LNCAP (cell line): ENCODE measurements around the gene TAL1.

Source experiments
- TF ChIP-seq, protein P1 (sequence below): fragments of 450-650 bp; IDR thresholded peaks from 2 replicates; pipeline ENCODE4 v1.5.1; 2017; ENCODE audit warnings: mild to moderate bottlenecking

The TAL1 gene

DNA sequence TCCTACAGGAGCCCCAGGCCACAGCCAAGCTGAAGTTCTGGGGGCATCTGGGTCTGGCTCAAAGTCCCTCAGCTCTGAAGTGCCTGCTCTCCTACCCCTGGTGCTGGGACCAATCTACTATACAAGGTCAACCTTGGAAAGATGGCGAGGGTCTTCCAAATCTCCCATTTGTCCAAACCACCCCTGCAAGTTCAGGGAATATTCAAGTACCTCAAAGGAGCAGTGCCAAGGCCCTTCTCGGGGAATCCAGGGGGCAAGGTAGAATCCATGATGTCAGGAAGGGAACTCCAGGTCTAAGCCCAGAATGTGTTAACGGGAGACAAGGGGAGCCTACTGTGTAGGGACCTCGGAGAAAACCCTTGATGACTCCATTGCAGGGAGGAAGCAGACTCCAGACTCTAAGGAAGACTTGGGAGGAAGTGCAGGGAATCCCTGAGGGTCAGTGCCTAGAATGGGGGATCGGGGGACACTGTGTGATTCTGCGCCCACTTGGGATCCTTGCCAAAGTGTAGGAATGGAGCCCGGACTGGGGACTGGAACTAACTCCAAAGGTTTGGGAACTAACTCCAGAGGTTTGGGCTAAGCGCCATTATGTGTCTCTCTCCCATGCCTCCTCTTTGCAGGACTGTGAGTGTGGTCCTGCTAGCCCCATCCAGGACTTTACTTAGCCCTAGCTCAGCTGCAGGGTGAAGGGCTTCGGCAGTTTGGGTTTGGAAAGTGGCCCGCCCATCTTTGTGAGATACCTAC, 8.7 kb downstream of the TAL1 start:
- TF ChIP-seq, protein P1, sequence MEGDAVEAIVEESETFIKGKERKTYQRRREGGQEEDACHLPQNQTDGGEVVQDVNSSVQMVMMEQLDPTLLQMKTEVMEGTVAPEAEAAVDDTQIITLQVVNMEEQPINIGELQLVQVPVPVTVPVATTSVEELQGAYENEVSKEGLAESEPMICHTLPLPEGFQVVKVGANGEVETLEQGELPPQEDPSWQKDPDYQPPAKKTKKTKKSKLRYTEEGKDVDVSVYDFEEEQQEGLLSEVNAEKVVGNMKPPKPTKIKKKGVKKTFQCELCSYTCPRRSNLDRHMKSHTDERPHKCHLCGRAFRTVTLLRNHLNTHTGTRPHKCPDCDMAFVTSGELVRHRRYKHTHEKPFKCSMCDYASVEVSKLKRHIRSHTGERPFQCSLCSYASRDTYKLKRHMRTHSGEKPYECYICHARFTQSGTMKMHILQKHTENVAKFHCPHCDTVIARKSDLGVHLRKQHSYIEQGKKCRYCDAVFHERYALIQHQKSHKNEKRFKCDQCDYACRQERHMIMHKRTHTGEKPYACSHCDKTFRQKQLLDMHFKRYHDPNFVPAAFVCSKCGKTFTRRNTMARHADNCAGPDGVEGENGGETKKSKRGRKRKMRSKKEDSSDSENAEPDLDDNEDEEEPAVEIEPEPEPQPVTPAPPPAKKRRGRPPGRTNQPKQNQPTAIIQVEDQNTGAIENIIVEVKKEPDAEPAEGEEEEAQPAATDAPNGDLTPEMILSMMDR, result no peak

DNA sequence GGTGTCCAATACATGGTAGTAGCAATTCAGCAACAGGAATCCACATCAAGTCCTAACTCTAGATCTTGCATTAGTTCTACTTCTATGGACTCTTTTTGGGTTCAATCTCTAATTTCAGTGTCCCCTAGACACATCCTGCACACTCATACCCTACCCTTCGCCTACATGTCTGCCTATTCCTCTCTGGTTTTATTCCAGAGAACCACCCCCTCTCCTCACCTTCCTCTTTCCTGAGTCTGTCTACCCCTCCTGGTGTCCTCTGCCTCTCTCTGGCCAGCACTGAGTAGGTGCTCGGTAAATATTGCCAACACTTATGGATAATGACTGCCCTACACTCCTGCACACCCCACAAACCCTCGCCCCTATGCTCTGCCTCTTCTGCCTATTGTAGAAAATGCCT, 9.5 kb downstream of the TAL1 start:
- TF ChIP-seq, protein P1, result no peak

DNA sequence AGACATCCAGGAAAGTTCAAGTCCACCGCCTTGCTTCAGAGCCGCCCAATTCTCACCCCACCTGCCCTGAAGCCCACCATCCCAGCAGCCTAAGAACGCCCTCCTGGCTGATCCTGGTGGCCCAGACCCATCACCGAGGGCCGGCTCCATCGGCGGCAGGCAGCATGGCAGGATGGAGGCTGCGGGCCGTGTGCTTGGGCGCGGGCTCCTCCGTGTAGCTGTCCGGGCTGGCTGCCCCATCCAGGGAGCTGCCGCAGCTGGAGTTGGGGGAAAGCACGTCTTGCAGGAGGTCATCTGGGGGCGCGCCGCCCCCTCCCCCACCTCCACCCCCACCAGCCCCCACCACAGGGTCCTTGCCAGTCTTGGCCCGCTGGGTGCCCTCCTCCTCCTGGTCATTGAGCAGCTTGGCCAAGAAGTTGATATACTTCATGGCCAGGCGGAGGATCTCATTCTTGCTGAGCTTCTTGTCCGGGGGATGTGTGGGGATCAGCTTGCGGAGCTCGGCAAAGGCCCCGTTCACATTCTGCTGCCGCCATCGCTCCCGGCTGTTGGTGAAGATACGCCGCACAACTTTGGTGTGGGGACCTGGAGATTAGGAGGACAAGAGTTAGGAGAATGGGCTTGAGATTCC, 12.3 kb downstream of the TAL1 start:
- TF ChIP-seq, protein P1, result no peak

DNA sequence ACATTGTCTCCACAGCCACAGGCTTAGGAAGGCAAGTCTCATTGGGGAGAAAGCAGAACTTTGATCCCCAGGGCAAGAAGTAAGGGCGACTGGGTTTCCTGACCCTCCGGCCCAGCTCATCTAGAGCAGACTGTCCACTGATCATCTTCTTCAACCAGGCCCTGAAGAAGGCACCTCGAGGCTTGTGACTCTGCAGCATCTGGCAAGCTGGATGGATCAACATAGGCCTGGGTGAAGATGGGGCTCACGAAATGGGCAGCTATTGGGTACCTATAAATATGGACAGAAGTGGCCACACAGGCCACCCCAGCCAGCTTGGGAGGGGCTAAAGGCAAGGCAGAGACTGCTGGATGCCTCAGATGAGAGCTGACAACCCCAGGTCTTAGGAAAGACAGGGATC, 13.0 kb downstream of the TAL1 start:
- TF ChIP-seq, protein P1, result no peak

DNA sequence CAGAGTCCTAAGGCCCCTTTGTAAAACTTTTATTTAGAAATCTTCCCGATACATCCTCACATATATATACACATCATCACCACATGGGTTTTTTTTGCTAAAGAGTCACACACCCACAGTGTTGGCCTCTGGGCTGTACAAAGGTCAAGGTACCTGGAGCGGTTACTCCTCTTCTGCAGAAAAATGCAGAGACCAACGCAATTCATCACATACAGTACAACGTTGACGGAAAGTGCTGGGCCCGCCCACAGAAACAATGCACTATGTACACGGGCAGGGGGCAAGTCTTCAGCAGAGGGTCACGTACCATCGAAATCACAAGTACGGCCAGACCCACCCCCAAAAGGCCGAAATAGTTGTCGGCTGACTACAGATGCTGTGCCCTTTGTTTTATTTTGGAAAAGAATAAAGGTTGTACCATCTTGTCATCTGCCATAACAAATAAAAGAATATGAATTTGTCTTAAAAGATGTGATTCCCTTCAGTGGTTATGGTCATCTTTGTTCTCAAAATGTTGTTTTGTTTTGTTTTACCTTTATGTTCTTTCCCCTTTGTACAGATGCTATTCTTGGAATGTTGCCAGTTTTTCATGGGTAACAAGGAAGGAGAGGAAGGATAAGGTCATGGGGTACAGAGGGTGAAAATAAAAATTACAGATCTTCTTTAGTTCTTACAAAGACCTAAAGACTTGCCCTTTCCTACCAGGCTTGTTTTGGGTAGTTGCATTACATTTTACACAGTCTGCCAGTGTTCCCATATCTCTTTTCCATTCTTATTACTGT, 15.6 kb downstream of the TAL1 start:
- TF ChIP-seq, protein P1, result no peak

DNA sequence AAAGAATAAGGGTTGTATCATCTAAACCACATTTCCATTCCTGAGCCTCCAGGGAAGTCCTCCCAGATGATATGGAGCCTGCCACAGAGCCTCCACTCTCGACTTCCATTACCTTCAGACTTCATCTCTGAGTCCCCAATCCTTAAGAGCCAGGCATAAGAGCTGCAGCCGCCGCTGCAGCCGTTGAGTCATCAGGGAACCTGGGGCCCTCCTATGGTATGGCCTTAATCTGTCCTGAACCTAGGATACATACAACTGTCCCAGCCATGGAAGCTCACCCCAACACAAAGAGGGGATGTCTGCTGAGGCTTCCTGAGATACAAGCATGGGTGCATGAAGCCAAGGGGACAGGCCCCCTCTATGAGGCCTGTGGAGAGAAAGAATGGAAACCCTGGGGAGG, 16.3 kb downstream of the TAL1 start:
- TF ChIP-seq, protein P1, result no peak

DNA sequence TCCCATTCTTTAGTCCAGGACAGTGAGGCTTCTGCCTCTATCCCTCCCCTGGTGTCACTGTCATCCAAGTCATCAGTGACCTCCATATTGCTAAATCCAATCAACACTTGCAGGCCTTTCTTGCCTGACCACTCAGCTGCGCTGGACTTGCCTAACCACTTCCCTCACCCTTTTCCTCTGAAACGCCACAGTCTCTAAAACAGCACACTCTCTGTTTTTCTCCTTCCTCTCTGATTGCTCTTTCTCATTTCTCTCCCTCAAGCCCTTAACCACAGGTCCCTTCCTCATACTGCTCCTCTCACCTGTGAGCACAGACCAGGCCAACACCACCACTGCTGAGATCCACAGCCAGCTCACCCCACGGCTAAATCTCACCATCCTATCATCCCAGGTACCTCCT, 17.5 kb downstream of the TAL1 start:
- TF ChIP-seq, protein P1, result no peak
